Activated CD8-positive, alpha-beta memory T cell treated with anti-CD3 and anti-CD28 coated beads for 24 hours (primary cell): ENCODE measurements around the gene VPS33A.
A peak's percentile ranks its signal among the peaks of the same experiment; 100 is the strongest.
"Not testable (repeated sequence)": the region's sequence is repeated elsewhere in the genome, so short reads cannot be mapped to it uniquely, and the experiment has no call there.

Source experiments
- DNase-seq: peaks from one replicate; pipeline ENCODE4 v3.0.0-alpha.2; 2020

Gene VPS33A

GRCh38 chr12:122266230-122266901 lies at the start of gene VPS33A:
Gene VPS33A, minus strand, starts transcription at chr12:122266494. Its CDS starts 86 bp downstream, at chr12:122266408.
- DNase-seq: peak; percentile 97

GRCh38 chr12:122312926-122313325 lies 46.6 kb upstream of the VPS33A start:
- no peak for DNase-seq

DNA sequence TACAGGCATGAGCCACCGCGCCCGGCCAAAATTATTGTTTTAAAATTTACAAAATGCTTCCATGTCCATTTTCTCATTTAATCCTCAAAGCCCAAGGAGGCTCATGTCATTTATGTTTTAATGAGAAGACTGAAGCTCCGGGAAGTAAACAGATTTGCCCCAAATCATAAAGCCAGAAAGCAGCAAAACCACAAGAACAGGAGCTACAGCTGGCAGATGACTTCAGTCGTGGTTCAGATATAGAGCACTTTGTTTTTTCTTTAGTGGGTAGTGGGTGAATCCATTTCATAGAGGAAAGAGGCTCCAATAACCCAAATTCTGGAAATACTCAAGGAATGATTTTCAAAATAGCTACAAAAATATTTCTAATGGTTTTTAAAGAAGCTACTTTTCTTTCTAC lies 45.4 kb upstream of the VPS33A start:
- DNase-seq: no peak

GRCh38 chr12:122310626-122311333 lies 44.5 kb upstream of the VPS33A start:
- no peak for DNase-seq

- no peak for DNase-seq
These were observed 43.3 kb upstream of the VPS33A start for GRCh38 chr12:122309564-122310121.

- no peak for DNase-seq
These were observed 42.5 kb upstream of the VPS33A start for GRCh38 chr12:122308811-122309210.

DNA sequence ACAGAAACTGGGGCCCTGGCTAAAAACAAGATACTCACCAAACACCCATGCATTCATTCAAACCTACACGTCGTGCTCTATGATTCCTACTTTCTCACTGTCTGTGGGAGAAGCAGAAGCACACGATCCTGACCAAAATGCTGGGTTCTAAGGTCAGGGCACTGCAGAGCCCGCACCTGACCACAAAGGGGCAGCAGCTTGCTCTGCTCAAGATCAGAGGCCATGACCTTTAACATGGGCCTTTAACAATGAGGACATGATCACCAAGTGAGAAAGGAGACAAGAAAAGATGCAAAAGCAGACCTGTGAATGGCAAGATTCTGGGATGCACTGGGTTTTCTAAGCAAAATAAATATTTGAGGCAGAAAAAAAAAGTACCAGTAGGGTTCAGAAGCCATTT lies 40.1 kb upstream of the VPS33A start:
- DNase-seq: no peak

DNA sequence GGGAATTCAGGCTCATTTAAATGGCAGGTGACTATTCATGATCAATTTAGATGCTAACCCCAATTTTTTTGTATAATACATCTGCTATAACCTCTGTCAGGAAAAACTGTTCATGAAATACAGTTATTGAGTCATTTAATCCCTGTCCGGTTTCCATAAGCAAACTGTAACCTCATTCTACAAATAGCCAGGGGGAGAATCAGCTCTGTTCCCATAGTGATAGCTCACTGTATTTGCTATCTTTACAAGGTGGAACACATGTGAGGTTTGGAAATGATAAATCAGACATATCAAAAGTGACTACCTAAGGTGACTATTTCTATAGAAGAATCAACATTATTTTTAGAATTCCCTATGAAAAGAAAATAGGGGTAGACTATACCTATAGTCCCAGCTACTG lies 38.6 kb upstream of the VPS33A start:
- DNase-seq: no peak

DNA sequence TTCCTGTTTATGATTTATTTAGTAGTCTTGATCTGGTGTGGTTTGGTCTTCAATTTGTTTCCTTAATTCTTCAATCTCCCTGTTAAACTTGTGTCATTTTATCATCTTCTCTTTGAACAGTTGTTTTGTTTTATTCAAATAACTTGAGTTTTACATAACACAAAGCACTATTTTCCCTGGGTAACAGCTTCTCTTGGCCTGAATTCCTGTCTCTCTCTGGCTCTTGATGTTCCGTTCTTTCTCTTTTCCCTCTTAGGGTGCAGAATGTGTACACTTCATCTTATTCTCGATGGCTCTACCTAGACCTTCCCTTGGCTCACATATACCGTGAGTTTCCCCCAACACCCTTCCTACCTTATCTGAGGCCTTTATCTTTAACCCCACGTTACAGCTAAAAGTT lies 36.8 kb upstream of the VPS33A start:
- DNase-seq: no peak

GRCh38 chr12:122298071-122298748 lies 31.9 kb upstream of the VPS33A start:
- no peak for DNase-seq

- no peak for DNase-seq
These were observed 31.2 kb upstream of the VPS33A start for GRCh38 chr12:122297494-122297893.

- DNase-seq: no peak
These were observed 29.6 kb upstream of the VPS33A start for GRCh38 chr12:122295877-122296276.

DNA sequence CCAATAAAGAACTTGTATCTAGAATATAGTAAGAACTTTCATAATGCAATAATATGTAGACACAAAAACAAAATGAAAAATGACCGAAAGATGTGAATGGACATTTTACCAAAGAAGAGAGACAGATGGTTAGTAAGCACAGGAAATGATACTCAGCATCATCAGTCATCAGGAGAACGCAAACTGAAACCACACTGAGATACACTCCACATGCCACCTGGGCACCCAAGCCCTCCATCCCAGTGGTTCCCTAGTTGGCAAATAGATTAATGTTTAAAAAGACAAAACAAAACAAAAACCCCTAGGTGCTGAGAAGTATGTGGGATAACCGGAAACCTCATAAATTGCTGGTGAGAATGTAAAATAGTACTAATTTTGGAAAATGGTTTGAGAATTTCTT lies 26.8 kb upstream of the VPS33A start:
- no peak for DNase-seq

GRCh38 chr12:122291431-122291830 lies 25.1 kb upstream of the VPS33A start:
- no peak for DNase-seq

GRCh38 chr12:122283680-122284079 lies 17.4 kb upstream of the VPS33A start:
- DNase-seq: no peak

DNA sequence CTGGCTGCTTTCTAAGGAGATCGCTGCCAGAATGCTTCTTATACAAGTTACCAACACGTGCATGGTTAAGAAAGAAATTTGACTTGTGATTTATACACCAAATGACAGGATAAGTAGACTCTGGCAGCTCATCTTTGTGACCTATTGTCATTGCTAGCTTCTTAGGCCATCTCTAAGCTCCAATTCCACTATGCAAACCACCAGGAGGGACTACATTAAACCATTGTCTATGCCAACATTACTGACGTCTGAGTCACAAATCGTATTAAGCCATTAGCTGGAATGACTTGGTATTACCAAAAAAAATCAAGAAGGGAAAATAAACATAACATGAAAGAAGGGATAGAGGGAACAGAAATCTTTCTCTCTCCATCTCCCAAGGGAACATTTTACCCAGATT lies 15.8 kb upstream of the VPS33A start:
- no peak for DNase-seq

- no peak for DNase-seq
These were observed 9.9 kb upstream of the VPS33A start for GRCh38 chr12:122276242-122276641.

DNA sequence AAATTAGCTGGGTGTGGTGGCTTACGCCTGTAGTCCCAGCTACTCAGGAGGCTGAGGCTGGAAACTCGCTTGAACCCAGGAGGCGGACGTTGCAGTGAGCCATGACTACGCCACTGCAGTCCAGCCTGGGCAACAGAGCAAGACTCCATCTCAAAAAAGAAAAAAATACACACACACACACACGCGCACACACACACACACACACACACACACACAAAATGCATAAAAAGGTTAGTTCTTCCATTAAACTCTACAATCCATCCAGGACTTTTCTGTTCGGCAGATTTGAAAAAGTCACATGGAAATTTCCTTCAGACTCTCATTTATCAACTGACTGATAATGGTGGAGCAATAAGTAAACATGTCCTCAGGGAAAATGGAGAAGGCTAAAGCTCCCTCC lies 9.2 kb upstream of the VPS33A start:
- DNase-seq: no peak

DNA sequence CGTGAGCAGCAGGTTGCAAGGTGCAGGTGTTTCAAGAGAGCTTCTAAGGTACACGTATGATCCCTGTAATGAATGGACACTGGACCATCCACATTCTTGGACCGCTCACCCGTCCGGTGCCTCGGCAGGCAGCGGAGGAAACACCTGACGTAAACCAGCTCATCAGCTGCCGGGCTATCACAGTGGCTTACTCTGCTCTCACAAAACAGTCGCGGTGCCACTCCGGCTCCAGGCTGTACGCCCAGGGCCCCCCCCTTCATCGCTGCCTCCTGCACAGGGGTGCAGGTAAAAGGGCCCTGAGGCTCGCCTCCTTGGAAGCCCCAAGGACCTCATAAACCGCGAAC lies 436 bp downstream of the VPS33A start:
- no peak for DNase-seq

- no peak for DNase-seq
These were observed 818 bp downstream of the VPS33A start for GRCh38 chr12:122265476-122265875.

DNA sequence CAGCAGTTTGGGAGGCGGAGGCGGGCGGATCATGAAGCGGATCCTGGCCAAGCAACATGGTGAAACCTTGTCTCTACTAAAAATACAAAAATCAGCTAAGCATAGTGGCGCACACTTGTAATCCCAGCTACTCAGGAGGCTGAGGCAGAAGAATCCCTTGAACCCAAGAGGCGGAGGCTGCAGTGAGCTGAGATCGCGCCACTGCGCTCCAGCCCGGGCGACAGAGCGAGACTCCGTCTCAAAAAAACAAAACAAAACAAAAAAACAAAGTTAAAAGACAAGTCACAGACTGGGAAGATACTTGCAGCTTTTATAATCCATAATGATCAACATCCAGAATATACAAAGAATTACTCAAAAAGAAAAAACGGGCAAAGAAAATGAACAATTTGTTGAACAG lies 5.6 kb downstream of the VPS33A start:
- DNase-seq: not testable (repeated sequence)

DNA sequence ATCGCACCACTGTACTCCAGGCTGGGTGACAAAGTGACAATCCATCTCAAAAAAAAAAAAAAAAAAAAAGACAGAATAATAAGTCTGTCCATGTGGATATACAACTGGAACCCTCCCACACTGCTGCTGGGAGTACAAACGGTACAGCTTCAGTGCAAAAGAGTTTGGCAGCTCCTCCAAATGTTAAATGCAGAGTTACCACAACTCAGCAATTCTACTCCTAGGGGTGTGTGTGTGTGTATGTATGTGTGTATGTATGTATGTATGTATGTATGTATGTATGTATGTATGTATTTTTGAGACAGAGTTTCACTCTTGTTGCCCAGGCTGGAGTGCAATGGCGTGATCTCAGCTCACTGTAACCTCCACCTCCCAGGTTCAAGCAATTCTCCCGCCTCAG lies 7.4 kb downstream of the VPS33A start:
- not testable (repeated sequence) for DNase-seq

GRCh38 chr12:122258462-122258861 lies 7.8 kb downstream of the VPS33A start:
- not testable (repeated sequence) for DNase-seq

GRCh38 chr12:122250536-122250935 lies 15.8 kb downstream of the VPS33A start:
- DNase-seq: no peak
